H9 (cell line): ENCODE data around the gene MBL2. TPM values are rescaled to one million over a fixed set of nuclear protein-coding genes. Genes with fewer than 3 reads are reported as not detected.

ENCODE experiments used
- DNase-seq: peaks from one replicate; pipeline ENCODE4 v3.0.0-alpha.2; 2017
- H2AFZ ChIP-seq: one replicate; pipeline ENCODE4 v1.6.1; 2013; ENCODE audit warnings: mild to moderate bottlenecking, low read length, control low read depth, moderate library complexity
- H2AK5ac ChIP-seq: 2 replicates; pipeline ENCODE4 v1.6.1; 2013; ENCODE audit warnings: low read length, control low read depth, mixed read lengths; ENCODE audit not compliant: insufficient read length
- H2BK120ac ChIP-seq: one replicate; pipeline ENCODE4 v1.6.1; 2013; ENCODE audit warnings: low read depth, mild to moderate bottlenecking, low read length, control low read depth, inconsistent platforms; ENCODE audit not compliant: poor library complexity, severe bottlenecking
- H2BK12ac ChIP-seq: 2 replicates; pipeline ENCODE4 v1.6.1; 2013; ENCODE audit warnings: low read length, control low read depth, mixed read lengths, low read depth; ENCODE audit not compliant: insufficient read length
- H2BK15ac ChIP-seq: 2 replicates; pipeline ENCODE4 v1.6.1; 2013; ENCODE audit warnings: low read depth, low read length, control low read depth
- H2BK20ac ChIP-seq: one replicate; pipeline ENCODE4 v1.6.1; 2013; ENCODE audit warnings: low read depth, mild to moderate bottlenecking, low read length, control low read depth, inconsistent platforms; ENCODE audit not compliant: poor library complexity, severe bottlenecking
- H2BK5ac ChIP-seq: 2 replicates; pipeline ENCODE4 v1.6.1; 2013; ENCODE audit warnings: low read length, control low read depth, mixed read lengths; ENCODE audit not compliant: insufficient read length
- H3K14ac ChIP-seq: 2 replicates; pipeline ENCODE4 v1.6.1; 2013; ENCODE audit warnings: low read length, control low read depth; ENCODE audit not compliant: insufficient read depth
- H3K18ac ChIP-seq: 2 replicates; pipeline ENCODE4 v1.6.1; 2013; ENCODE audit warnings: low read depth, mild to moderate bottlenecking, mixed read lengths, low read length, control low read depth; ENCODE audit not compliant: insufficient read length
- H3K23ac ChIP-seq: 2 replicates; pipeline ENCODE4 v1.6.1; 2013; ENCODE audit warnings: low read length, control low read depth, mixed read lengths, low read depth; ENCODE audit not compliant: insufficient read length
- H3K23me2 ChIP-seq: 2 replicates; pipeline ENCODE4 v1.6.1; 2013; ENCODE audit warnings: low read depth, mild to moderate bottlenecking, mixed read lengths, low read length, control low read depth; ENCODE audit not compliant: insufficient read length, poor library complexity, severe bottlenecking
- H3K27ac ChIP-seq: 2 replicates; pipeline ENCODE4 v1.5.1; 2013; ENCODE audit warnings: low read length, control low read depth, mixed read lengths, low read depth; ENCODE audit not compliant: insufficient read length
- H3K27me3 ChIP-seq: 2 replicates; pipeline ENCODE4 v1.6.1; 2013; ENCODE audit warnings: low read length, control low read depth, inconsistent platforms; ENCODE audit not compliant: insufficient read depth
- H3K4ac ChIP-seq: 2 replicates; pipeline ENCODE4 v1.6.1; 2013; ENCODE audit warnings: low read depth, mild to moderate bottlenecking, control low read depth, inconsistent platforms, low read length, moderate library complexity
- H3K4me1 ChIP-seq: 2 replicates; pipeline ENCODE4 v1.6.1; 2013; ENCODE audit warnings: low read length, control low read depth, inconsistent platforms; ENCODE audit not compliant: insufficient read depth
- H3K4me2 ChIP-seq: 2 replicates; pipeline ENCODE4 v1.6.1; 2013; ENCODE audit warnings: low read length, control low read depth, mixed read lengths; ENCODE audit not compliant: insufficient read length, insufficient read depth
- H3K56ac ChIP-seq: 2 replicates; pipeline ENCODE4 v1.6.1; 2013; ENCODE audit warnings: low read depth, mild to moderate bottlenecking, mixed read lengths, low read length, control low read depth; ENCODE audit not compliant: insufficient read length
- H3K79me1 ChIP-seq: 2 replicates; pipeline ENCODE4 v1.6.1; 2013; ENCODE audit warnings: low read depth, mild to moderate bottlenecking, moderate library complexity, low read length, control low read depth, inconsistent platforms; ENCODE audit not compliant: insufficient read depth, poor library complexity, severe bottlenecking
- H3K79me2 ChIP-seq: 2 replicates; pipeline ENCODE4 v1.6.1; 2013; ENCODE audit warnings: low read length, control low read depth, inconsistent platforms; ENCODE audit not compliant: insufficient read depth
- H3K9ac ChIP-seq: 2 replicates; pipeline ENCODE4 v1.6.1; 2013; ENCODE audit warnings: low read length, control low read depth, mixed read lengths; ENCODE audit not compliant: insufficient read length; ENCODE audit errors: extremely low read depth
- H3K9me3 ChIP-seq: one replicate; pipeline ENCODE4 v1.6.1; 2013; ENCODE audit warnings: low read depth, low read length, inconsistent platforms; ENCODE audit not compliant: control insufficient read depth
- H3T11ph ChIP-seq: one replicate; pipeline ENCODE4 v1.6.1; 2013; ENCODE audit warnings: mild to moderate bottlenecking, low read length, control low read depth, inconsistent platforms
- H4K20me1 ChIP-seq: one replicate; pipeline ENCODE4 v1.6.1; 2013; ENCODE audit not compliant: control insufficient read depth, insufficient read length, insufficient read depth
- H4K5ac ChIP-seq: 2 replicates; pipeline ENCODE4 v1.6.1; 2013; ENCODE audit warnings: low read depth, mild to moderate bottlenecking, mixed read lengths, low read length, control low read depth; ENCODE audit not compliant: insufficient read length
- H4K8ac ChIP-seq: replicated peaks from 2 replicates; pipeline ENCODE4 v1.6.1; 2013; ENCODE audit warnings: low read length, control low read depth, mixed read lengths, low read depth; ENCODE audit not compliant: insufficient read length
- H4K91ac ChIP-seq: 2 replicates; pipeline ENCODE4 v1.6.1; 2013; ENCODE audit warnings: low read depth, mild to moderate bottlenecking, moderate library complexity, mixed read lengths, low read length, control low read depth; ENCODE audit not compliant: insufficient read length
- H3K27ac Mint-ChIP-seq, 3 experiments: 2 replicates in 2 of 3; 3 replicates in 1 of 3; pipeline ENCODE4 v1.8.0; 2020 to 2021; ENCODE audit warnings: mixed read lengths in 3 of 3, mild to moderate bottlenecking in 1 of 3, moderate library complexity in 1 of 3
- H3K27me3 Mint-ChIP-seq: 2 replicates; pipeline ENCODE4 v1.8.0; 2021; ENCODE audit warnings: low read depth, mild to moderate bottlenecking, moderate library complexity, mixed read lengths
- H3K36me3 Mint-ChIP-seq, 3 experiments: 2 replicates in 2 of 3; 3 replicates in 1 of 3; pipeline ENCODE4 v1.8.0; 2020 to 2021; ENCODE audit warnings: low read depth in 3 of 3, mixed read lengths in 3 of 3; ENCODE audit not compliant: insufficient read depth in 1 of 3
- H3K4me1 Mint-ChIP-seq, 2 experiments: 2 replicates each; pipeline ENCODE4 v1.8.0; 2020; ENCODE audit warnings: mixed read lengths in 2 of 2
- H3K4me3 Mint-ChIP-seq, 2 experiments: 2 replicates in 1 of 2; 3 replicates in 1 of 2; pipeline ENCODE4 v1.8.0; 2020 to 2021; ENCODE audit warnings: mild to moderate bottlenecking in 2 of 2, mixed read lengths in 2 of 2, moderate library complexity in 1 of 2
- H3K9me3 Mint-ChIP-seq, 2 experiments: 2 replicates in 1 of 2; 3 replicates in 1 of 2; pipeline ENCODE4 v1.8.0; 2020; ENCODE audit warnings: mild to moderate bottlenecking in 2 of 2, mixed read lengths in 2 of 2, moderate library complexity in 1 of 2
- CTCF ChIP-seq: fragments of 200-600 bp; sonication (generic); conservative IDR thresholded peaks from 3 replicates; pipeline ENCODE4 v1.8.0; 2021; ENCODE audit warnings: antibody characterized with exemption, mild to moderate bottlenecking
- WGBS: extraction: QIAGEN DNeasy Blood & Tissue Kit; methylation state at CpG from one replicate; pipeline ENCODE4 v1.1.7; 2013; ENCODE audit warnings: missing lambda C conversion rate, low lambda C conversion rate, mixed read lengths; ENCODE audit not compliant: insufficient read length; ENCODE audit errors: extremely low coverage; 5-methylcytosine and 5-hydroxymethylcytosine counted together
- total RNA-seq: library from RNA; stranded (reverse); gene quantifications from 2 replicates; pipeline ENCODE4 v1.2.1, GENCODE V29; 2021

MBL2 gene
- total RNA-seq, 1 experiment from 2014 or later: not detected

DNA sequence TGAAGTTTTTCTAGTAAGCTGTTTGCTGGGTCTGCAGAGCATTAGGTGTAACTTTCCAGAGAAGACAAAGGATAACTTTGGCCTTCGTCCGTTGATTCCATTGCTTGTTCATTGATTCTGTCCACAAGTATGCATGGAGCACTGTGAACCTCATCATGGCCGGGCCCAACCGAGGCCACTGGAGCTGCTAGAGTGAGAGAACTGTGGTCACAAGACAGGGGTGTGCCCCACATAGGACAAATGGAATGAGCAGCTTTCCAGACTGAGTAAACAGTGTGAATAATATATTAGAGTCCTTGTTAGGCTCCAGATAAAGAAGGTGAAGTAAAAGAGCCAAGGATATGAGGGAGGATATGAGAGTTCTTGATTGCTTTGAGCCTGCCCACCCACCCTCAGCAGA lies 24.9 kb downstream of the MBL2 start:
- TF ChIP-seq CTCF: no peak

More for the DNA sequence above, 24.9 kb downstream of the MBL2 start:
- no peak overlapping the region for H4K8ac ChIP-seq
- Mint-ChIP-seq H3K4me3 (no peak overlapping the region), H3K4me1 (no peaks in the 10 kb centered on the region), H3K9me3 (no peaks in the 10 kb centered on the region; a peak in 3 of 5 replicates), H3K27ac (no peak overlapping the region), H3K36me3 (no peaks in the 10 kb centered on the region; a peak in 1 of 7 replicates), H3K27me3 (no peaks in the 10 kb centered on the region; the same call in 1 of the 2 replicates)
- no peak overlapping the region for H2BK20ac ChIP-seq
- H2BK15ac ChIP-seq: no peak overlapping the region
- H2BK12ac ChIP-seq: no peak overlapping the region
- no peak overlapping the region for H4K91ac ChIP-seq
- H3K23ac ChIP-seq: no peak overlapping the region
- H2AFZ ChIP-seq: no peak overlapping the region
- H3K23me2 ChIP-seq: no peaks in the 10 kb centered on the region
- H4K5ac ChIP-seq: no peak overlapping the region
- no peaks in the 10 kb centered on the region for H4K20me1 ChIP-seq
- H3K79me2 ChIP-seq: no peaks in the 10 kb centered on the region
- no peak overlapping the region for H2AK5ac ChIP-seq
- WGBS: no CpG with 5 or more reads among the region's 4 CpGs
- no peak overlapping the region for H3K56ac ChIP-seq
- H3K4ac ChIP-seq: no peak overlapping the region
- no peak overlapping the region for H3K4me2 ChIP-seq
- H3K27ac ChIP-seq: no peak overlapping the region
- H3K4me1 ChIP-seq: no peaks in the 10 kb centered on the region
- H2BK120ac ChIP-seq: no peak overlapping the region
- no peak overlapping the region for H3K9ac ChIP-seq
- no peak overlapping the region for H3K18ac ChIP-seq
- H3K79me1 ChIP-seq: no peaks in the 10 kb centered on the region
- H2BK5ac ChIP-seq: no peak overlapping the region
- H3T11ph ChIP-seq: no peak overlapping the region
- no peak overlapping the region for H3K14ac ChIP-seq
- no peak for DNase-seq
- no peaks in the 10 kb centered on the region for H3K27me3 ChIP-seq
- H3K9me3 ChIP-seq: no peaks in the 10 kb centered on the region
